Peyer's patch (tissue), 4 donors: ENCODE results near the gene FUT7.

Experiments
- POLR2A ChIP-seq, 2 donors: fragments of 450-650 bp; IDR thresholded peaks; one replicate each; pipeline ENCODE4 v1.5.1; 2017; ENCODE audit warnings: antibody characterized with exemption in 2 of 2, mild to moderate bottlenecking in 2 of 2, moderate library complexity in 2 of 2
- TF ChIP-seq, protein P1 (sequence below), 6 experiments: fragments of 450-650 bp in 4 of 6; fragments of 200-600 bp in 2 of 6; sonication (generic) in 1 of 6; IDR thresholded peaks; one replicate each; pipeline ENCODE4 v1.5.1; 2017 to 2019; ENCODE audit warnings: antibody characterized with exemption in 6 of 6, mild to moderate bottlenecking in 3 of 6, moderate library complexity in 1 of 6

DNA sequence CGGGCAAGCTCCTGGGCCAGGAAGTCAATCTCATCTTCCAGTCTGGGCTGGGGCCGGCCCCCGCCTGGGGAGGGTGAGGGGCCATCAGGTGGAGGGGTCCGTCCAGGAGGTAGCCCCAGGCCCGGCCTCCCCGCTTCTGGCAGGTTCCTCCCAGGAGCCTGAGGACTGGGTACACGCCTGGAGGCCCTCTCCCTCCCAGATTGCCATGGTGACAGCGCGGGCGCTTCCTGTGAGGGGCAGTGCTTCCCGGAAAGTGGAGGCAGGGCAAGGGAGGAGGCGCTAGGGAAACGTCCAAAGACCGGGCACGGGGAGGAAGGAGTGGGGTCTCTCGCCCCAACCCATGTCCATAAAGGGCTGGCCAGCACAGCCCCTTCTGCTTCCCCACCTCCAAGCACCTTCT lies 9.2 kb upstream of the FUT7 start:
- TF ChIP-seq, protein P1, sequence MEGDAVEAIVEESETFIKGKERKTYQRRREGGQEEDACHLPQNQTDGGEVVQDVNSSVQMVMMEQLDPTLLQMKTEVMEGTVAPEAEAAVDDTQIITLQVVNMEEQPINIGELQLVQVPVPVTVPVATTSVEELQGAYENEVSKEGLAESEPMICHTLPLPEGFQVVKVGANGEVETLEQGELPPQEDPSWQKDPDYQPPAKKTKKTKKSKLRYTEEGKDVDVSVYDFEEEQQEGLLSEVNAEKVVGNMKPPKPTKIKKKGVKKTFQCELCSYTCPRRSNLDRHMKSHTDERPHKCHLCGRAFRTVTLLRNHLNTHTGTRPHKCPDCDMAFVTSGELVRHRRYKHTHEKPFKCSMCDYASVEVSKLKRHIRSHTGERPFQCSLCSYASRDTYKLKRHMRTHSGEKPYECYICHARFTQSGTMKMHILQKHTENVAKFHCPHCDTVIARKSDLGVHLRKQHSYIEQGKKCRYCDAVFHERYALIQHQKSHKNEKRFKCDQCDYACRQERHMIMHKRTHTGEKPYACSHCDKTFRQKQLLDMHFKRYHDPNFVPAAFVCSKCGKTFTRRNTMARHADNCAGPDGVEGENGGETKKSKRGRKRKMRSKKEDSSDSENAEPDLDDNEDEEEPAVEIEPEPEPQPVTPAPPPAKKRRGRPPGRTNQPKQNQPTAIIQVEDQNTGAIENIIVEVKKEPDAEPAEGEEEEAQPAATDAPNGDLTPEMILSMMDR (IDR thresholded peaks at IDR 0.05) = no peak
- TF ChIP-seq POLR2A (IDR thresholded peaks at IDR 0.05) = no peak
